ENCODE measurements around the gene KRTAP9-3.
"Not testable (repeated sequence)": the region's sequence is repeated elsewhere in the genome, so short reads cannot be mapped to it uniquely, and the experiment has no call there.

KRTAP9-3 gene

DNA sequence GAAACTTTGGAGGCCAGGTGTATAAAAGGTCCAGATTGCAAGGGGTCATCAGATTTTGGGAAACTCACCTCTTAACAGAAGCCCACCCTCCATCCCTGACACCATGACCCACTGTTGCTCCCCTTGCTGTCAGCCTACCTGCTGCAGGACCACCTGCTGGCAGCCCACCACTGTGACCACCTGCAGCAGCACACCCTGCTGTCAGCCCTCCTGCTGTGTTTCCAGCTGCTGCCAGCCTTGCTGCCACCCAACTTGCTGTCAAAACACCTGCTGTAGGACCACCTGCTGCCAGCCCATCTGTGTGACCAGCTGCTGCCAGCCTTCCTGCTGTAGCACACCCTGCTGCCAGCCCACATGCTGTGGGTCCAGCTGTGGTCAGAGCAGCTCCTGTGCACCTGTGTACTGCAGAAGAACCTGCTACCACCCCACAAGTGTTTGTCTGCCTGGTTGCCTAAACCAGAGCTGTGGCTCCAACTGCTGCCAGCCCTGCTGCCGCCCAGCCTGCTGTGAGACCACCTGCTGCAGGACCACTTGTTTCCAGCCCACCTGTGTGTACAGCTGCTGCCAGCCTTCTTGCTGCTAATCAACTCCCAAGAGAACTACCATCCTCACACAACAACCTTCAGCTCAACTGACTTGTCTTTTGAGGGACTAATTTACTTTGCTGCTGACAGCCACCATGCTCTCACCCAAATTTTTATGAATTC is at the start of gene KRTAP9-3:
Gene KRTAP9-3 (plus strand): TSS at position 51 of the 707 bp plus-strand sequence. CDS start 53 bp downstream, at position 104.
- DNase-seq, result not testable (repeated sequence)

DNA sequence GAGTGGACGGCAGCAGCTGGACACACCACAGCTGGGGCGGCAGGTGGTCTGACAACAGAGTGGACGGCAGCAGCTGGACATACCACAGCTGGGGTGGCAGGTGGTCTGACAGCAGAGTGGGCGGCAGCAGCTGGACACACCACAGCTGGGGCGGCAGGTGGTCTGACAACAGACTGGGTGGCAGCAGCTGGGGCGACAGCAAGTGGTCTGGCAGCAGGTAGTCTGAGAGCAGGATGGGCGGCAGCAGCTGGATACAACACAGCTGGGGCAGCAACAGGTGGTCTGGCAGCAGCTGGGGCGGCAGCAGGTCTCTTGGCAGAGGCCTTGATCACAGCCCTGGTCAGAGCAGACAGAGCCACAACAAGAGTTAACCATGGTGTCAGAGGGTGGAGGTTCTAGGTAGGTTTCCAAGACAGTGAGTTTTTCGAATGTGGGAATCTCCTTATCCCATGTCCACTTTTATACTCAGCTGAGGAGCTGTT is 47.7 kb upstream of the KRTAP9-3 start, which contains the start of gene KRTAP4-1:
Gene KRTAP4-1 (minus strand): TSS at position 432 of the 482 bp plus-strand sequence. CDS start 57 bp downstream, at position 375.
- DNase-seq, result no peak

DNA sequence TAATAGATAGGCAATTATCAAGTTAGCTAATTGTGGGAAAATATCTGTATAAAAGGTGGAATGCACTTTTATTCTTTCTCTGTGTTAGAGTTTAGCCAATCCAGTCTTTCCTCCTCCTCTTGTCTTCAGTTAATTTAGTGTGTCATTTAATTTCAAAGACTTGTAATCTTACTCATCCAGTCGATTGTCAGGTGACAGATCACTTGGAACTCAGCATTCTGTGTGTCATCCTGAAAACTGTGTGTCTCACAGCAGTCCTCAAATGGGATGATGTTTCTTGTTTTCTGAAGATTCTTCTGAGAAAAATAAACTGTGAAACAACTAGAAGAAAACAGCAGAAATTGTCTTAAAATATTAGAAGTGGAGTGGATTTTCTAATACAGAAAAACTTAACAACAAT is 47.2 kb upstream of the KRTAP9-3 start:
- DNase-seq, result no peak

- DNase-seq, result no peak
Observed at GRCh38 chr17:41186872-41187271, 45.4 kb upstream of the KRTAP9-3 start.

DNA sequence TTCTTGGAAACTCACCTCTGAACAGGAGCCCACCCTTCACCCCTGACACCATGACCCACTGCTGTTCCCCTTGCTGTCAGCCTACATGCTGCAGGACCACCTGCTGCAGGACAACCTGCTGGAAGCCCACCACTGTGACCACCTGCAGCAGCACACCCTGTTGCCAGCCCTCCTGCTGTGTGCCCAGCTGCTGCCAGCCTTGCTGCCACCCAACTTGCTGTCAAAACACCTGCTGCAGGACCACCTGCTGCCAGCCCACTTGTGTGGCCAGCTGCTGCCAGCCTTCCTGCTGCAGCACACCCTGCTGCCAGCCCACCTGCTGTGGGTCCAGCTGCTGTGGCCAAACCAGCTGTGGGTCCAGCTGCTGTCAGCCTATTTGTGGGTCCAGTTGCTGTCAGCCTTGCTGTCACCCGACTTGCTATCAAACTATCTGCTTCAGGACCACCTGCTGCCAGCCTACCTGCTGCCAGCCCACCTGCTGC is 42.4 kb upstream of the KRTAP9-3 start, which contains the start of gene KRTAP9-1:
Gene KRTAP9-1 (plus strand): TSS at position 51 of the 482 bp plus-strand sequence. CDS start 0 bp downstream, at position 51.
- DNase-seq, result not testable (repeated sequence)

- no peak for DNase-seq
Observed at GRCh38 chr17:41190328-41190727, 41.9 kb upstream of the KRTAP9-3 start.

DNA sequence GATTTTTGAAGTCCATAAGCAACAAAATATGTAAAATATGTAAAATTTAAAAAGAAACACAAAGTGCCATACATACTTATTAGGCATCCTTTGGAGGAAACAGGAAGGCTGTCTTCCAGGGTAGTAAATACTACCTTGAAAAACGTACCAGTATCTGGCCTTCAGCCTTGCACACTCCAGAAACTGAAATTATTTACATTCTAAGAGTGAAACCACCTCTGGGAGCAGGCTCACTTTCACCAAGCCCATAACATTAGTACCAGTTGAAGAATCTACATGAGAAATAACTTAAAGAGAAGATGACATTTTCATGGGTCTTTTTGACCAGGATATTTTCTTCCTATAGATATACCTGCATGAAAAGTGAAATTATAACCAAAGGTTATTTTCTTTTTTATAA is 36.2 kb upstream of the KRTAP9-3 start:
- no peak for DNase-seq

DNA sequence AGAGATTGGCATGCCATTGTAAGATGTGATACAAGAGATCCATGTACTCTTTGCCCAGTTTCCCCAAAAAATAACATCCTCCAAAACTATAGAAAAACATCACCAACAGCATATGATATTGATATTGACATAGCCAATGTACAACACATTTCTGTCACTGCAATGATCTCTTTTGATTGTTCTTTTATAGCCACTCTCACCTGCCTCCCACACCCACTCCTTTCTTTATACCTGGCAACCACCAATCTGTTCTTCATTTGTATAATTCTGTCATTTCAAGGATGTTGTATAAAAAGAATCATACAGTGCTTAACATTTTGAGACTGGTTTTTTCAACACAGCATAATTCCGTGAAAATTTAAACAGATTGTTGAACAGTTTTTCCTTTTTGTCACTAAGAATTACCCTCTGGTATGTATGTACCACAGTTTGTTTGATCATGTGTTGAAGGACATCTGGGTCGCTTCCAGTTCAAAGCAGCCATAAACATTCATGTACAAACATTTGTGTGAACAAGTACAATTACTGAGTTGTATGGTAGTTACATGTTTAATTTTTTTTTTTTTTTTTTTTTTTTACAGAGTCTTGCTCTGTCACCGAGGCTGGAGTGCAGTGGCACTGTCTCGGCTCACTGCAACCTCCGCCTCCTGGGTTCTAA is 32.7 kb upstream of the KRTAP9-3 start:
- DNase-seq, result peak in 1 of 2 experiments; percentile 46

DNA sequence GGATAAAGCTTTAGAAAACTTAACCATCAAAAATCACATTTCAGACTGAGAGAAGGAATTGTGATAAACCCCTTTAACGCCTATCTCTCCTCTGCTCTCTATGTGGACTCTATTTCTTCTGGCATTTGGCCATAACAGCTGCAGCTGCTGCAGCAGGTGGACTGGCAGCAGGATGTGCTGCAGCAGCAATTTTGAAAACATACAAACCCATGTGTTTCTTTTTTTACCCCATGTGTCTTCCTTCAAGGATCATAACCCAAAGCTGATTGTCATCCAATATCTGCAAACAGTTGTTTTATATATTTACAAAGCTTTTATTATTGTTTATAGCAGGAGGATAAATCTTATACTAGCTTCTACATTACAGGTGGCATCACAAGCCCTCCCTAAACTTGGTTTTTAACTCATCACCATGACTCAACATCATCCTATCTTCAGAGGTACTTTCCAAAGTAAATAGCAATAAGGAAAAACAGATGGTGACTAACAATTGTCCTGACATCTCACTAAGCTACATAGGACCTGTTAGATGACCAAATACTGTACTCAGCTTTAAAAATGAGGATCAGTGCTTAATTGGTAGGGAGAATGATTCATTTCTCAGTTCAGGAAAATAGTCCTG is 20.3 kb upstream of the KRTAP9-3 start:
- DNase-seq, result peak in 1 of 2 experiments; percentile 69

DNA sequence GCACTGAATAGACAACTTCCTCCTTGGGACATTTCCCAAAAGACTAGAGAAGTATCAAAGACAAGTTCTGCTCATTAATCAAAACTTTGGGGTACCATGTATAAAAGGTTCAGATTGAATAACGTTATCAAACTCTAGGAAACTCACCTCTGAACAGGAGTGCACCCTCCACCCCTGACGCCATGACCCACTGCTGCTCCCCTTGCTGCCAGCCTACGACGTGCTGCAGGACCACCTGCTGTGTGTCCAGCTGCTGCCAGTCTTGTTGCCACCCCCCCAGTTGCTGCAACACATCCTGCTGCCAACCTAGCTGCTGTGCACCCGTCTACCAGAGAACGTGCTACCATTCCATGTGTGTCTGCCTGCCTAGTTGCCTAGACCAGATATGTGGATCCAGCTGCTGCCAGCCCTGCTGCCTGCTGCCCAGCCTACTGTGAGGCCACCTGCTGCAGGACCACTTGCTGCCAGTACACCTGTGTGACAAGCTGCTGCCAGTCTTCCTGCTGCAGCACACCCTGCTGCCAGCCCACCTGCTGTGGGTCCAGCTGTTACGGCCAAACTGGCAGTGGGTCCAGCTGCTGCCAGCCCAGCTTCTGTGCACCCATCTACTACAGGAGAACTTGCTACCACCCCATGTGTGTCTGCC is 19.6 kb upstream of the KRTAP9-3 start:
- peak; percentile 44 to 72 for DNase-seq

DNA sequence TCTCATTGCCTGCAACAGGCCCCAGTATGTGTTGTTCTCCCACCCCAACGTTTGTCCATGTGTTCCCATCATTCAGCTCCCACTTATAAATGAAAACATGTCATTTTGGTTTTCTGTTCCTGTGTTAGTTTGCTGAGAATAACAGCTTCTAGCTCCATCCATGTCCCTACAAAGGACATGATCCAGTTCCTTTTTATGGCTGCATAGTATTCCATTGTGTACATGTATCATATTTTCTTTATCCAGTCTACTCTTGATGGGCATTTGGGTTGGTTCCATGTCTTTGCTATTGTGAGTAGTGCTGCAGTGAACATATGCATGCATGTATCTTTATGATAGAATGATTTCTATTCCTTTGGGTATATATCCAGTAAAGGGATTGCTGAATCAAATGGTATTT is 16.6 kb upstream of the KRTAP9-3 start:
- no peak for DNase-seq

- no peak for DNase-seq
Observed at GRCh38 chr17:41223821-41224220, 8.4 kb upstream of the KRTAP9-3 start.

GRCh38 chr17:41226051-41226450 is 6.2 kb upstream of the KRTAP9-3 start:
- DNase-seq, result no peak

GRCh38 chr17:41226598-41227095 is 5.6 kb upstream of the KRTAP9-3 start, which contains the start of gene KRTAP9-2:
Gene KRTAP9-2 (plus strand): TSS chr17:41226648. CDS start chr17:41226655, 7 bp downstream.
- not testable (repeated sequence) for DNase-seq

- DNase-seq, result no peak
Observed at GRCh38 chr17:41230094-41230493, 2.2 kb upstream of the KRTAP9-3 start.

DNA sequence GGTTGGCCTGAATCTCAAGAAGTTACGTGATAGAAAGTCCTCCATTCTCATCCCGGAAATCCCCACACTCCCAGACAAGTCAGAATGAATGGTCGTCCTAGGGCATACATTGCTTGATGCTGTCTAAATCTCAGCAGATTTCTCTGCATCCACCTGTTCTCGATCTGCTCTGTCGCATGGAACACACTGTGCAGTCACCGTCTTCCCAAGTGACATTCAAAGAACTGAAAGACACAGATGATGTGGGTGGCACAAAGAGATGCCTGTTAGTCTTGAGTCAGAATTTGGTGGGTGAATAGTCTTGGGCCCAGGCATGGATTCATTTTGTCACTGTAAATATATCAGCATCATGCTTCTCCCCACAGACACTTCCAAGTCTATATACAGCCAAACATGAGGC is 518 bp upstream of the KRTAP9-3 start:
- DNase-seq, result no peak

DNA sequence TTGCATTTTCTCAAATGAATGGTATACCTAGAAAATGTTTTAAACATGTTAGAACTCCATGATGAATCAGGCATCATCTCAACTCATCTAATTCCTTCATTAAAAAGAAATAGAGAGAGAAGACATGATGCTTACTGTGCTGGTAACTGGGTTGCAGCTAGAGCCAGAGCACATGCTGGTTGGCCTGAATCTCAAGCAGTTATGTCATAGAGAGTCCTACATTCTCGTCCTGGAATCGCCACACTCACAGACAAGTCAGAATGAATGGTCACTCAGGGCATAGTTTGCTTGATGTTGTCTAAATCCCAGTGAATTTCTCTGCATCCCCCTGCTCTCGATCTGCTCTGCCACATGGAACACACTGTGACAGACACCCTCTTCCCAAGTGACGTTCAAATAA is 4.9 kb downstream of the KRTAP9-3 start:
- not testable (repeated sequence) for DNase-seq

DNA sequence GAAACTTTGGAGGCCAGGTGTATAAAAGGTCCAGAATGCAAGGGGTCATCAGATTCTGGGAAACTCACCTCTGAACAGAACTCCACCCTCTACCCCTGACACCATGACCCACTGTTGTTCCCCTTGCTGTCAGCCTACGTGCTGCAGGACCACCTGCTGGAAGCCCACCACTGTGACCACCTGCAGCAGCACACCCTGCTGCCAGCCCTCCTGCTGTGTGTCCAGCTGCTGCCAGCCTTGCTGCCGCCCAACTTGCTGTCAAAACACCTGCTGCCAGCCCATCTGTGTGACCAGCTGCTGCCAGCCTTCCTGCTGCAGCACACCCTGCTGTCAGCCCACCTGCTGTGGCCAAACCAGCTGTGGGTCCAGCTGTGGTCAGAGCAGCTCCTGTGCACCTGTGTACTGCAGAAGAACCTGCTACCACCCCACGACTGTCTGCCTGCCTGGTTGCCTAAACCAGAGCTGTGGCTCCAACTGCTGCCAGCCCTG is 5.7 kb downstream of the KRTAP9-3 start, which contains the start of gene KRTAP9-8:
Gene KRTAP9-8 (plus strand): TSS at position 51 of the 489 bp plus-strand sequence. CDS start 53 bp downstream, at position 104.
- not testable (repeated sequence) for DNase-seq

DNA sequence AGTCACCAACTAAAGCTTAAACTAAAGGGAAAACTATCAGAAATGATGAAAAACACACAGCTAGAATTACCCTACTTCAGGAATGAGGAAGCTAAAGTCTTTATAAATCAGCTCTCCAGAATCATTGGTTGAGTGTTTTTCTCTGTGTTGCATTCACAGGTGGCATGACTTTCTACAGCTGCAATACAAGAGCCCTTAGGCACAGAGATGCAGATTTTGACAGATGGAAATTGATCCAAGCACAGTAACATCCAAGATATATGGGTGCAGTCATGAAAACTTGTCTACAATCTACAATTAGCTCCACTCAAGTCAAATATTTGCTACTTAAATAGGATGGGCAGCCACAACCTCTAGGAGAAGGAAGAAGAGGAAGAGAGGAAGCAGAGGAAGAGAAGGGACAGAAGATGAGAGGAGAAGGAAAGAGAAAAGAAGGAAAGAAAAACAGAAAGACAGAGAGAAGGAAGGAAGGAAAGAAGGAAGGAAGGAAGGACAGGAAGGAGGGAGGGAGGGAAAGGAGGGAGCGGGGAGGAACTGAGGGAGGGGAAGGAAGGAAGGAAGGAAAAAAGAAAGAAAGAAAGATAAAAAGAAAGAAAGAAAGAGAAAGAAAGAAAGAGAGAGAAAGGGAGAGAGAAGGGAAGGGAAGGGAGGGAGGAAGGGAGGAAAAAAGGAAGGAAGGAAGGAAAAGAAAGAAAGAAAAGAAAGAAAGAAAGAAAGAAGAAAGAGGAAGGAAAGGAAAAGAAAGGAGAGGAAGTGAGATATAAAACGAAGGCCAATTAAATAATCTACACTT is 14.9 kb downstream of the KRTAP9-3 start:
- not testable (repeated sequence) for DNase-seq

- DNase-seq, result not testable (repeated sequence)
Observed at GRCh38 chr17:41249637-41250240, 17.5 kb downstream of the KRTAP9-3 start, which contains the start of gene KRTAP9-4. Gene KRTAP9-4 (plus strand): TSS chr17:41249687. CDS start chr17:41249721, 34 bp downstream.

- DNase-seq, result no peak
Observed at GRCh38 chr17:41251261-41251660, 19.0 kb downstream of the KRTAP9-3 start.
